ENCODE measurements around the gene AACS.
"Not testable (repeated sequence)": the region's sequence is repeated elsewhere in the genome, so short reads cannot be mapped to it uniquely, and the experiment has no call there.

Gene AACS

GRCh38 chr12:125125271-125125670 lies 60.0 kb downstream of the AACS start:
- DNase-seq (ENCODE audit: low read depth), result no peak

GRCh38 chr12:125128439-125129178 lies 63.4 kb downstream of the AACS start:
- no peak for DNase-seq (ENCODE audit: low read depth)

GRCh38 chr12:125129179-125129571 lies 63.9 kb downstream of the AACS start:
- no peak for DNase-seq (ENCODE audit: low read depth)

- no peak for DNase-seq (ENCODE audit: low read depth)
These were observed 64.5 kb downstream of the AACS start for GRCh38 chr12:125129591-125130255.

- DNase-seq (ENCODE audit: low read depth), result no peak
These were observed 66.7 kb downstream of the AACS start for GRCh38 chr12:125131958-125132357.

- no peak for DNase-seq (ENCODE audit: low read depth)
These were observed 67.6 kb downstream of the AACS start for GRCh38 chr12:125132698-125133400.

GRCh38 chr12:125133616-125134015 lies 68.4 kb downstream of the AACS start:
- DNase-seq (ENCODE audit: low read depth), result no peak

- no peak for DNase-seq (ENCODE audit: low read depth)
These were observed 69.3 kb downstream of the AACS start for GRCh38 chr12:125134576-125134975.

GRCh38 chr12:125135906-125136305 lies 70.7 kb downstream of the AACS start:
- no peak for DNase-seq (ENCODE audit: low read depth)

- DNase-seq (ENCODE audit: low read depth), result no peak
These were observed 71.5 kb downstream of the AACS start for GRCh38 chr12:125136702-125137101.

GRCh38 chr12:125137766-125138344 lies 72.6 kb downstream of the AACS start:
- DNase-seq (ENCODE audit: low read depth), result no peak

GRCh38 chr12:125140279-125141209 lies 75.3 kb downstream of the AACS start:
- DNase-seq (ENCODE audit: low read depth), result no peak

- DNase-seq (ENCODE audit: low read depth), result not testable (repeated sequence)
These were observed 76.0 kb downstream of the AACS start for GRCh38 chr12:125141210-125141573.

- no peak for DNase-seq (ENCODE audit: low read depth)
These were observed 77.4 kb downstream of the AACS start for GRCh38 chr12:125142601-125143000.

GRCh38 chr12:125143491-125143890 lies 78.3 kb downstream of the AACS start:
- DNase-seq (ENCODE audit: low read depth), result no peak

- no peak for DNase-seq (ENCODE audit: low read depth)
These were observed 80.0 kb downstream of the AACS start for GRCh38 chr12:125145196-125145595.

GRCh38 chr12:125148316-125148715 lies 83.1 kb downstream of the AACS start:
- DNase-seq (ENCODE audit: low read depth), result no peak

- DNase-seq (ENCODE audit: low read depth), result no peak
These were observed 84.2 kb downstream of the AACS start for GRCh38 chr12:125149160-125150108.

- DNase-seq (ENCODE audit: low read depth), result no peak
These were observed 86.0 kb downstream of the AACS start for GRCh38 chr12:125151284-125151683.

GRCh38 chr12:125152463-125152862 lies 87.2 kb downstream of the AACS start:
- DNase-seq (ENCODE audit: low read depth), result no peak

- DNase-seq (ENCODE audit: low read depth), result no peak
These were observed 90.1 kb downstream of the AACS start for GRCh38 chr12:125155366-125155765.

Data from stimulated activated CD8-positive, alpha-beta memory T cell treated with anti-CD3 and anti-CD28 coated beads, Interleukin-12 subunit alpha, Interleukin-12 subunit beta, amount 100 ng/mL, for 4 hours (primary cell).